H1 (cell line): ENCODE results near the gene CEP104.
A peak's percentile ranks its signal among the peaks of the same experiment; 100 is the strongest.

Source experiments
- CTCF ChIP-seq, 3 experiments: IDR thresholded peaks; 1 replicate in 2 of 3; 2 replicates in 1 of 3; pipeline versions ENCODE4 v1.5.1 to v1.6.1; 2011; ENCODE audit warnings: low read length in 3 of 3, mild to moderate bottlenecking in 3 of 3, inconsistent platforms in 2 of 3, low read depth in 1 of 3, moderate library complexity in 1 of 3; ENCODE audit not compliant: insufficient read depth in 1 of 3; ENCODE audit errors: control extremely low read depth in 1 of 3
- E2F6 ChIP-seq: IDR thresholded peaks from 2 replicates; pipeline ENCODE4 v1.6.1; 2012; ENCODE audit warnings: inconsistent platforms
- EGR1 ChIP-seq: IDR thresholded peaks from 2 replicates; pipeline ENCODE4 v1.6.1; 2011; ENCODE audit warnings: low read depth, low read length, borderline replicate concordance
- JUN ChIP-seq: IDR thresholded peaks from 2 replicates; pipeline ENCODE4 v1.6.1; 2011; ENCODE audit warnings: low read depth, mild to moderate bottlenecking, improper control_type of control experiment, low read length
- KDM5A ChIP-seq: fragments of 200-600 bp; IDR thresholded peaks from 2 replicates; pipeline ENCODE4 v1.7.1; 2012; ENCODE audit warnings: mild to moderate bottlenecking, low read length, inconsistent platforms, mixed read lengths
- POLR2A ChIP-seq, 2 experiments: IDR thresholded peaks; 1 replicate in 1 of 2; 2 replicates in 1 of 2; pipeline ENCODE4 v1.6.1; 2011; ENCODE audit warnings: low read depth in 2 of 2, low read length in 2 of 2, mild to moderate bottlenecking in 2 of 2; ENCODE audit errors: control extremely low read depth in 1 of 2
- POLR2AphosphoS5 ChIP-seq: IDR thresholded peaks from 2 replicates; pipeline ENCODE4 v1.6.1; 2011; ENCODE audit warnings: low read depth, low read length
- POU5F1 ChIP-seq: IDR thresholded peaks from 2 replicates; pipeline ENCODE4 v1.6.1; 2011; ENCODE audit warnings: low read depth, mild to moderate bottlenecking, low read length, moderate library complexity
- SP2 ChIP-seq: IDR thresholded peaks from 2 replicates; pipeline ENCODE4 v1.6.1; 2012; ENCODE audit warnings: mild to moderate bottlenecking, low read length, inconsistent platforms
- TCF12 ChIP-seq: IDR thresholded peaks from 2 replicates; pipeline ENCODE4 v1.6.1; 2011; ENCODE audit warnings: low read depth, mild to moderate bottlenecking, low read length
- USF2 ChIP-seq: IDR thresholded peaks from 2 replicates; pipeline ENCODE4 v1.6.1; 2011; ENCODE audit warnings: low read length, improper control_type of control experiment

- TF ChIP-seq POLR2AphosphoS5 (no peak), SP2 (no peak), KDM5A (no peak), POLR2A (IDR thresholded peaks at IDR 0.05; ENCODE audit: control extremely low read depth in 1 of 2, low read depth in 2 of 2, low read length in 2 of 2) (no peak), E2F6 (no peak), CTCF (IDR thresholded peaks at IDR 0.05; ENCODE audit: control extremely low read depth in 1 of 3, insufficient read depth in 1 of 3, low read depth in 1 of 3, low read length in 3 of 3) (peak in 1 of 3 experiments; percentile 35; a peak in 2 of 4 replicates), POU5F1 (no peak), TCF12 (no peak), EGR1 (no peak), USF2 (no peak), JUN (no peak)
Measured at GRCh38 chr1:3779265-3779911, 77.6 kb downstream of the CEP104 start.
